H9 (cell line): ENCODE measurements around the gene CDCP2. TPM values are rescaled to one million over a fixed set of nuclear protein-coding genes. Genes with fewer than 3 reads are reported as not detected.
A peak's percentile ranks its signal among the peaks of the same experiment; 100 is the strongest.

Source experiments
- DNase-seq: peaks from one replicate; pipeline ENCODE4 v3.0.0-alpha.2; 2017
- H2AFZ ChIP-seq: one replicate; pipeline ENCODE4 v1.6.1; 2013; ENCODE audit warnings: mild to moderate bottlenecking, low read length, control low read depth, moderate library complexity
- H2AK5ac ChIP-seq: 2 replicates; pipeline ENCODE4 v1.6.1; 2013; ENCODE audit warnings: low read length, control low read depth, mixed read lengths; ENCODE audit not compliant: insufficient read length
- H2BK120ac ChIP-seq: one replicate; pipeline ENCODE4 v1.6.1; 2013; ENCODE audit warnings: low read depth, mild to moderate bottlenecking, low read length, control low read depth, inconsistent platforms; ENCODE audit not compliant: poor library complexity, severe bottlenecking
- H2BK12ac ChIP-seq: 2 replicates; pipeline ENCODE4 v1.6.1; 2013; ENCODE audit warnings: low read length, control low read depth, mixed read lengths, low read depth; ENCODE audit not compliant: insufficient read length
- H2BK15ac ChIP-seq: 2 replicates; pipeline ENCODE4 v1.6.1; 2013; ENCODE audit warnings: low read depth, low read length, control low read depth
- H2BK20ac ChIP-seq: one replicate; pipeline ENCODE4 v1.6.1; 2013; ENCODE audit warnings: low read depth, mild to moderate bottlenecking, low read length, control low read depth, inconsistent platforms; ENCODE audit not compliant: poor library complexity, severe bottlenecking
- H2BK5ac ChIP-seq: 2 replicates; pipeline ENCODE4 v1.6.1; 2013; ENCODE audit warnings: low read length, control low read depth, mixed read lengths; ENCODE audit not compliant: insufficient read length
- H3K14ac ChIP-seq: 2 replicates; pipeline ENCODE4 v1.6.1; 2013; ENCODE audit warnings: low read length, control low read depth; ENCODE audit not compliant: insufficient read depth
- H3K18ac ChIP-seq: 2 replicates; pipeline ENCODE4 v1.6.1; 2013; ENCODE audit warnings: low read depth, mild to moderate bottlenecking, mixed read lengths, low read length, control low read depth; ENCODE audit not compliant: insufficient read length
- H3K23ac ChIP-seq: 2 replicates; pipeline ENCODE4 v1.6.1; 2013; ENCODE audit warnings: low read length, control low read depth, mixed read lengths, low read depth; ENCODE audit not compliant: insufficient read length
- H3K23me2 ChIP-seq: 2 replicates; pipeline ENCODE4 v1.6.1; 2013; ENCODE audit warnings: low read depth, mild to moderate bottlenecking, mixed read lengths, low read length, control low read depth; ENCODE audit not compliant: insufficient read length, poor library complexity, severe bottlenecking
- H3K27ac ChIP-seq: 2 replicates; pipeline ENCODE4 v1.5.1; 2013; ENCODE audit warnings: low read length, control low read depth, mixed read lengths, low read depth; ENCODE audit not compliant: insufficient read length
- H3K27me3 ChIP-seq: 2 replicates; pipeline ENCODE4 v1.6.1; 2013; ENCODE audit warnings: low read length, control low read depth, inconsistent platforms; ENCODE audit not compliant: insufficient read depth
- H3K4ac ChIP-seq: 2 replicates; pipeline ENCODE4 v1.6.1; 2013; ENCODE audit warnings: low read depth, mild to moderate bottlenecking, control low read depth, inconsistent platforms, low read length, moderate library complexity
- H3K4me1 ChIP-seq: 2 replicates; pipeline ENCODE4 v1.6.1; 2013; ENCODE audit warnings: low read length, control low read depth, inconsistent platforms; ENCODE audit not compliant: insufficient read depth
- H3K4me2 ChIP-seq: 2 replicates; pipeline ENCODE4 v1.6.1; 2013; ENCODE audit warnings: low read length, control low read depth, mixed read lengths; ENCODE audit not compliant: insufficient read length, insufficient read depth
- H3K56ac ChIP-seq: 2 replicates; pipeline ENCODE4 v1.6.1; 2013; ENCODE audit warnings: low read depth, mild to moderate bottlenecking, mixed read lengths, low read length, control low read depth; ENCODE audit not compliant: insufficient read length
- H3K79me1 ChIP-seq: 2 replicates; pipeline ENCODE4 v1.6.1; 2013; ENCODE audit warnings: low read depth, mild to moderate bottlenecking, moderate library complexity, low read length, control low read depth, inconsistent platforms; ENCODE audit not compliant: insufficient read depth, poor library complexity, severe bottlenecking
- H3K79me2 ChIP-seq: 2 replicates; pipeline ENCODE4 v1.6.1; 2013; ENCODE audit warnings: low read length, control low read depth, inconsistent platforms; ENCODE audit not compliant: insufficient read depth
- H3K9ac ChIP-seq: 2 replicates; pipeline ENCODE4 v1.6.1; 2013; ENCODE audit warnings: low read length, control low read depth, mixed read lengths; ENCODE audit not compliant: insufficient read length; ENCODE audit errors: extremely low read depth
- H3K9me3 ChIP-seq: one replicate; pipeline ENCODE4 v1.6.1; 2013; ENCODE audit warnings: low read depth, low read length, inconsistent platforms; ENCODE audit not compliant: control insufficient read depth
- H3T11ph ChIP-seq: one replicate; pipeline ENCODE4 v1.6.1; 2013; ENCODE audit warnings: mild to moderate bottlenecking, low read length, control low read depth, inconsistent platforms
- H4K20me1 ChIP-seq: one replicate; pipeline ENCODE4 v1.6.1; 2013; ENCODE audit not compliant: control insufficient read depth, insufficient read length, insufficient read depth
- H4K5ac ChIP-seq: 2 replicates; pipeline ENCODE4 v1.6.1; 2013; ENCODE audit warnings: low read depth, mild to moderate bottlenecking, mixed read lengths, low read length, control low read depth; ENCODE audit not compliant: insufficient read length
- H4K8ac ChIP-seq: replicated peaks from 2 replicates; pipeline ENCODE4 v1.6.1; 2013; ENCODE audit warnings: low read length, control low read depth, mixed read lengths, low read depth; ENCODE audit not compliant: insufficient read length
- H4K91ac ChIP-seq: 2 replicates; pipeline ENCODE4 v1.6.1; 2013; ENCODE audit warnings: low read depth, mild to moderate bottlenecking, moderate library complexity, mixed read lengths, low read length, control low read depth; ENCODE audit not compliant: insufficient read length
- H3K27ac Mint-ChIP-seq, 3 experiments: 2 replicates in 2 of 3; 3 replicates in 1 of 3; pipeline ENCODE4 v1.8.0; 2020 to 2021; ENCODE audit warnings: mixed read lengths in 3 of 3, mild to moderate bottlenecking in 1 of 3, moderate library complexity in 1 of 3
- H3K27me3 Mint-ChIP-seq: 2 replicates; pipeline ENCODE4 v1.8.0; 2021; ENCODE audit warnings: low read depth, mild to moderate bottlenecking, moderate library complexity, mixed read lengths
- H3K36me3 Mint-ChIP-seq, 3 experiments: 2 replicates in 2 of 3; 3 replicates in 1 of 3; pipeline ENCODE4 v1.8.0; 2020 to 2021; ENCODE audit warnings: low read depth in 3 of 3, mixed read lengths in 3 of 3; ENCODE audit not compliant: insufficient read depth in 1 of 3
- H3K4me1 Mint-ChIP-seq, 2 experiments: 2 replicates each; pipeline ENCODE4 v1.8.0; 2020; ENCODE audit warnings: mixed read lengths in 2 of 2
- H3K4me3 Mint-ChIP-seq, 2 experiments: 2 replicates in 1 of 2; 3 replicates in 1 of 2; pipeline ENCODE4 v1.8.0; 2020 to 2021; ENCODE audit warnings: mild to moderate bottlenecking in 2 of 2, mixed read lengths in 2 of 2, moderate library complexity in 1 of 2
- H3K9me3 Mint-ChIP-seq, 2 experiments: 2 replicates in 1 of 2; 3 replicates in 1 of 2; pipeline ENCODE4 v1.8.0; 2020; ENCODE audit warnings: mild to moderate bottlenecking in 2 of 2, mixed read lengths in 2 of 2, moderate library complexity in 1 of 2
- CTCF ChIP-seq: fragments of 200-600 bp; sonication (generic); conservative IDR thresholded peaks from 3 replicates; pipeline ENCODE4 v1.8.0; 2021; ENCODE audit warnings: antibody characterized with exemption, mild to moderate bottlenecking
- WGBS: extraction: QIAGEN DNeasy Blood & Tissue Kit; methylation state at CpG from one replicate; pipeline ENCODE4 v1.1.7; 2013; ENCODE audit warnings: missing lambda C conversion rate, low lambda C conversion rate, mixed read lengths; ENCODE audit not compliant: insufficient read length; ENCODE audit errors: extremely low coverage; 5-methylcytosine and 5-hydroxymethylcytosine counted together
- total RNA-seq: library from RNA; stranded (reverse); gene quantifications from 2 replicates; pipeline ENCODE4 v1.2.1, GENCODE V29; 2021

The CDCP2 gene
- total RNA-seq, 1 experiment from 2014 or later: not detected

GRCh38 chr1:54114001-54114400 is 38.8 kb downstream of the CDCP2 start:
- Histone ChIP-seq H2BK120ac (no peak overlapping the region), H2BK5ac (no peak overlapping the region), H3K18ac (no peak overlapping the region), H3K4ac (no peak overlapping the region), H2AFZ (no peak overlapping the region), H2BK20ac (no peak overlapping the region), H4K8ac (no peak overlapping the region), H3K27me3 (no peaks in the 10 kb centered on the region), H3K14ac (no peak overlapping the region), H4K91ac (no peak overlapping the region), H2BK15ac (no peak overlapping the region), H3K23me2 (no peaks in the 10 kb centered on the region), H3T11ph (no peak overlapping the region), H3K4me2 (no peak overlapping the region), H3K4me1 (no peaks in the 10 kb centered on the region), H4K20me1 (no peaks in the 10 kb centered on the region), H3K9me3 (no peaks in the 10 kb centered on the region), H3K27ac (no peak overlapping the region), H3K56ac (no peak overlapping the region), H2AK5ac (no peak overlapping the region), H2BK12ac (no peak overlapping the region), H4K5ac (no peak overlapping the region), H3K79me2 (no peaks in the 10 kb centered on the region), H3K9ac (no peak overlapping the region), H3K79me1 (no peaks in the 10 kb centered on the region), H3K23ac (no peak overlapping the region)
- no peak for TF ChIP-seq CTCF
- H3K9me3 Mint-ChIP-seq: no peaks in the 10 kb centered on the region
- peak overlapping the region in 1 of 3 experiments; percentile 18; a peak in 3 of 7 replicates for H3K27ac Mint-ChIP-seq
- no CpG with 5 or more reads among the region's 4 CpGs for whole genome bisulfite sequencing
- DNase-seq: no peak
- H3K4me1 Mint-ChIP-seq: peaks cover 2 to 5% of the 10 kb centered on the region in 2 experiments; a peak in 3 of 4 replicates
- H3K4me3 Mint-ChIP-seq: no peak overlapping the region
- no peaks in the 10 kb centered on the region; the same call in 1 of the 2 replicates for H3K27me3 Mint-ChIP-seq
- no peaks in the 10 kb centered on the region for H3K36me3 Mint-ChIP-seq
